PC-3 (cell line): Measurements from ENCODE around the gene TRIM45.

Source experiments
- EZH2phosphoT487 ChIP-seq: fragments of 300-600 bp; sonication (generic); IDR thresholded peaks from 2 replicates; pipeline ENCODE4 v1.6.1; 2018; ENCODE audit warnings: mild to moderate bottlenecking, antibody characterized with exemption, low read length, borderline replicate concordance
- TF ChIP-seq, protein P1 (sequence below): fragments of 300-600 bp; sonication (generic); conservative IDR thresholded peaks from 2 replicates; pipeline ENCODE4 v1.5.1; 2017; ENCODE audit warnings: antibody characterized with exemption, low read depth, mild to moderate bottlenecking, low read length

DNA sequence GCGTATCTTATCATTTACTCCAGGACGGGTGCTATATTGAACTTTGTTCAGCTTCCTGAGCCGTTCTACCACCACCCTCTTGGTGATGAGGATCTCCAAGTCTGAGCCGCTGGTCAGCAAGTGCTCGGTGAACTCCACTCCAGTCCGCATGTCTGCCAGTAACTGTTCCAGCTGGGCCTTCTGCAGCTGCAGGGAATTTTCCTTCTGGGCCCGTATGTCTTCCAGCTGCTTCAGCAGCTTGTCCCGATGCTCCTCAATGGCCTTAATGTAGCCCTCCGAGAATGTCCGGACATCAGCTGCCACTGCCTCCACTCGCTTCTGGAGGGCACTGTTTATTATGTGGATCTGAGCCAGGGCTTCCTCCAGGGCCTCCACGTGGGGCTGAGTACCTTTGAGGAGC, 3.4 kb downstream of the TRIM45 start:
- TF ChIP-seq, protein P1, sequence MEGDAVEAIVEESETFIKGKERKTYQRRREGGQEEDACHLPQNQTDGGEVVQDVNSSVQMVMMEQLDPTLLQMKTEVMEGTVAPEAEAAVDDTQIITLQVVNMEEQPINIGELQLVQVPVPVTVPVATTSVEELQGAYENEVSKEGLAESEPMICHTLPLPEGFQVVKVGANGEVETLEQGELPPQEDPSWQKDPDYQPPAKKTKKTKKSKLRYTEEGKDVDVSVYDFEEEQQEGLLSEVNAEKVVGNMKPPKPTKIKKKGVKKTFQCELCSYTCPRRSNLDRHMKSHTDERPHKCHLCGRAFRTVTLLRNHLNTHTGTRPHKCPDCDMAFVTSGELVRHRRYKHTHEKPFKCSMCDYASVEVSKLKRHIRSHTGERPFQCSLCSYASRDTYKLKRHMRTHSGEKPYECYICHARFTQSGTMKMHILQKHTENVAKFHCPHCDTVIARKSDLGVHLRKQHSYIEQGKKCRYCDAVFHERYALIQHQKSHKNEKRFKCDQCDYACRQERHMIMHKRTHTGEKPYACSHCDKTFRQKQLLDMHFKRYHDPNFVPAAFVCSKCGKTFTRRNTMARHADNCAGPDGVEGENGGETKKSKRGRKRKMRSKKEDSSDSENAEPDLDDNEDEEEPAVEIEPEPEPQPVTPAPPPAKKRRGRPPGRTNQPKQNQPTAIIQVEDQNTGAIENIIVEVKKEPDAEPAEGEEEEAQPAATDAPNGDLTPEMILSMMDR, result no peak
- no peak for TF ChIP-seq EZH2phosphoT487
